Endothelial cell of umbilical vein (primary cell): ENCODE measurements around the gene DSE.

Source experiments
- EZH2 ChIP-seq: IDR thresholded peaks from 2 replicates; pipeline ENCODE4 v1.6.1; 2012; ENCODE audit warnings: borderline replicate concordance, low read depth, mild to moderate bottlenecking, moderate library complexity, low read length, inconsistent platforms; ENCODE audit not compliant: severe bottlenecking
- POLR2A ChIP-seq: IDR thresholded peaks from 2 replicates; pipeline ENCODE4 v1.6.1; 2012; ENCODE audit warnings: low read depth, mild to moderate bottlenecking, control low read depth, low read length
- TF ChIP-seq, protein P1 (sequence below), 2 donors: IDR thresholded peaks; 1 replicate in 1 of 2; 2 replicates in 1 of 2; pipeline ENCODE4 v1.5.1; 2011; ENCODE audit warnings: low read length in 2 of 2, mild to moderate bottlenecking in 2 of 2, moderate library complexity in 2 of 2, control low read depth in 1 of 2, inconsistent platforms in 1 of 2, low read depth in 1 of 2; ENCODE audit not compliant: insufficient read depth in 1 of 2; ENCODE audit errors: extremely low read depth in 1 of 2
- TF ChIP-seq, protein P2 (sequence below): IDR thresholded peaks from 2 replicates; pipeline ENCODE4 v1.6.1; 2011; ENCODE audit not compliant: insufficient read depth, insufficient read length

DNA sequence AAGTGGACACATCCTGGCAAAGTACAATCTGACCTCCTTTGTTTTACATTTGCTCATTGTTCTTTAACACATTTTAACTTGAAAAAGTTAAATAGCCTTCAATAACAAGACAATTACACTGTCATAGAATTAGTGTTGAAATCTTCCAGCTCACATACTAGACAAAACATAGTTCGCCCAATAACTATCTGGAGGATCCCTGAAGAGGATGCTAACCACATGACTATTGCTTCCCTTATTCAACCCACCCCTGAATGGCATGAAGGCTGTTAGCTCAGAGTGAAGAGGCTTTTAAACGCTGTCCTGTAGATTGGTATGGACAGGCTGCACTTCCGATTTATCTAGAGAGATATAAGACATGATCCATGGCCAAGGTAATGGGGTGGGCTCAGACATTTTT, 15.0 kb upstream of the DSE start:
- TF ChIP-seq, protein P1, sequence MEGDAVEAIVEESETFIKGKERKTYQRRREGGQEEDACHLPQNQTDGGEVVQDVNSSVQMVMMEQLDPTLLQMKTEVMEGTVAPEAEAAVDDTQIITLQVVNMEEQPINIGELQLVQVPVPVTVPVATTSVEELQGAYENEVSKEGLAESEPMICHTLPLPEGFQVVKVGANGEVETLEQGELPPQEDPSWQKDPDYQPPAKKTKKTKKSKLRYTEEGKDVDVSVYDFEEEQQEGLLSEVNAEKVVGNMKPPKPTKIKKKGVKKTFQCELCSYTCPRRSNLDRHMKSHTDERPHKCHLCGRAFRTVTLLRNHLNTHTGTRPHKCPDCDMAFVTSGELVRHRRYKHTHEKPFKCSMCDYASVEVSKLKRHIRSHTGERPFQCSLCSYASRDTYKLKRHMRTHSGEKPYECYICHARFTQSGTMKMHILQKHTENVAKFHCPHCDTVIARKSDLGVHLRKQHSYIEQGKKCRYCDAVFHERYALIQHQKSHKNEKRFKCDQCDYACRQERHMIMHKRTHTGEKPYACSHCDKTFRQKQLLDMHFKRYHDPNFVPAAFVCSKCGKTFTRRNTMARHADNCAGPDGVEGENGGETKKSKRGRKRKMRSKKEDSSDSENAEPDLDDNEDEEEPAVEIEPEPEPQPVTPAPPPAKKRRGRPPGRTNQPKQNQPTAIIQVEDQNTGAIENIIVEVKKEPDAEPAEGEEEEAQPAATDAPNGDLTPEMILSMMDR (IDR thresholded peaks at IDR 0.05; ENCODE audit: extremely low read depth in 1 of 2, insufficient read depth in 1 of 2, low read depth in 1 of 2, low read length in 2 of 2), result no peak
- TF ChIP-seq, protein P2, sequence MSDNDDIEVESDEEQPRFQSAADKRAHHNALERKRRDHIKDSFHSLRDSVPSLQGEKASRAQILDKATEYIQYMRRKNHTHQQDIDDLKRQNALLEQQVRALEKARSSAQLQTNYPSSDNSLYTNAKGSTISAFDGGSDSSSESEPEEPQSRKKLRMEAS, result no peak
- TF ChIP-seq POLR2A (no peak), EZH2 (no peak)
